Body of pancreas (tissue), 4 donors: ENCODE results near the gene TAS2R60.

Experiments used
- CTCF ChIP-seq, 7 experiments: fragments of 450-650 bp in 4 of 7; fragments of 200-600 bp in 3 of 7; sonication (generic) in 3 of 7; IDR thresholded peaks; one replicate each; pipeline ENCODE4 v1.5.1; 2016 to 2019; ENCODE audit warnings: antibody characterized with exemption in 7 of 7
- POLR2A ChIP-seq, 3 donors: fragments of 450-650 bp; IDR thresholded peaks; one replicate each; pipeline ENCODE4 v1.6.1; 2016; ENCODE audit warnings: antibody characterized with exemption in 3 of 3, mild to moderate bottlenecking in 2 of 3

GRCh38 chr7:143437578-143437977 lies 5.7 kb upstream of the TAS2R60 start:
- no peak for TF ChIP-seq CTCF (IDR thresholded peaks at IDR 0.05)
- no peak for TF ChIP-seq POLR2A (IDR thresholded peaks at IDR 0.05)
